ENCODE results near the gene PARD6B.
A peak's percentile ranks its signal among the peaks of the same experiment; 100 is the strongest.

The PARD6B gene

DNA sequence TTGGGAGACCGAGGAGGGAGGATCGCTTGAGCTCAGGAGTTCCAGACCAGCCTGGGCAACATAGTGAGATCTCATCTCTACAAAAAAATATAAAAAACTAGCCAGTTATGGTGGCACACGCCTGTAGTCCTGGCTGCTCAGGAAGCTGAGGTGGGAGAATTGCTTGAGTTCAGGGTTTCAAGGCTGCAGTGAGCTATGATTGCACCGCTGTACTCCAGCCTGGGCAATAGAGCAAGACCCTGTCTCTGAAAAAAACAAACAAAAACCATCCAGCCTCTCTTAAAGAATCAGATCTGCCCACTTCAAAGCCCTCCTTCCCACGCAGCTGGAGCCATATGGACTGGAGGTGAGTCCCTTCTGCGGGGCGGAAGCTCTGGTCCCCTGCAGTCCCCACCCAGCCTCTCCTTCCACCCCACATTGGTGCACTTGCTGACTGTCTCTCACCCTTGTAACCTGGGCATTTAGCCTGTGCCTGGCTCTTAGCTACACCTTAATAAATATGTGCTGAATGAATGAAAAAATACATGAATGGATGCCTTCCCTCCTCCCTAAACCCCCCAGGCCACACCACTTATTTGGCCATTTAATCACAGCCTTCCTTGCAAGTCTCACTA lies 7.2 kb upstream of the PARD6B start:
- no peak for DNase-seq (ENCODE audit: low spot score)

DNA sequence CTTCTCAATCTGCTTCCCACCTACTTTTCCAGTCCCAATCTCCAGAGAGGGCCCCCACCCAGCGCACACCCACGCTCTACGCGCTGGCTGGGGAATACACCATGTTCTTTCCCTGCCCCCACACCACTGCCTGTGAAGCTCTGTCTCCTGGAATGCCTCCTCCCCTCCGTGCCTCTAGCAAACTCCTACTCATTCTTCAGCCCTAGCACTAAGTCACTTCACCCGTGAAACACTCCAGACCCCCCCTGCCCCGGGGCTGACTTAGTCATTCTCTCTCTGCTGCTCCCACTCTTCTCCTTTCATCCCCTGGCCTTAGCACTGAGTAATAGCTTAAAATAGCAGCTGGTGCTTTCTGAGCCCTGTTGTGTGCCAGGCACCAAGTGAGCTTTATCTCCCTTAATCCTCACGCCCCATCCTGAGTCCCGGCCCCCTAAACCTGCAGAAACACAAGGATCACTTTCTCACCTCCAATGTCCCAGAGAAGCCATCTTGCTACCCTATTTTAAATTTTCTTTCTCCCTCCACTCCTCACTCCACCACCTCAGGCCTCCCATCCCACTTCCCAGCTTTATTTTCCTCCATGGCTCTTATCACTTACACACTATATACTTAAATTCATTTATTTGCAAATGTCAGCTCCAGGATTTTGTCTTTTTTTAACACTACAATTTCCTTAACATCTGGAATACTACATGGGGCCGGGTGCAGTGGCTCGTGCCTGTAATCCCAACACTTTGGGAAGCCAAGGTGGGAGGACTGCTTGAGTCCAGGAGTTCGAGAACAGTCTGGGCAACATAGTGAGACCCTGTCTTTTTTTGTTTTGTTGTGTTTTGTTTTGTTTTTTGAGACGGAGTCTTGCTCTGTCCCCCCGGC lies 6.3 kb upstream of the PARD6B start:
- peak; percentile 78 for DNase-seq (ENCODE audit: low spot score)

DNA sequence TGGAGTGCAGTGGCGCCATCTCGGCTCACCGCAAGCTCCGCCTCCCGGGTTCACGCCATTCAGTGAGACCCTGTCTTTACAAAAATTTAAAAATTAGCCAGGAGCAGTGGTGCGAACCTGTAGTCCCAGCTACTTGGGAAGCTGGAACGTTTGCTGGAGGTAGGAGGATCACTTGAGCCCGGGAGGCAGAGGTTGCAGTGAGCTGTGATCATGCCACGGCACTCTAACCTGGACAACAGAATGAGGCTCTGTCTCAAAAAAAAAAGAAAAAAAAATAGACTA lies 5.7 kb upstream of the PARD6B start:
- DNase-seq (ENCODE audit: low spot score) = no peak

DNA sequence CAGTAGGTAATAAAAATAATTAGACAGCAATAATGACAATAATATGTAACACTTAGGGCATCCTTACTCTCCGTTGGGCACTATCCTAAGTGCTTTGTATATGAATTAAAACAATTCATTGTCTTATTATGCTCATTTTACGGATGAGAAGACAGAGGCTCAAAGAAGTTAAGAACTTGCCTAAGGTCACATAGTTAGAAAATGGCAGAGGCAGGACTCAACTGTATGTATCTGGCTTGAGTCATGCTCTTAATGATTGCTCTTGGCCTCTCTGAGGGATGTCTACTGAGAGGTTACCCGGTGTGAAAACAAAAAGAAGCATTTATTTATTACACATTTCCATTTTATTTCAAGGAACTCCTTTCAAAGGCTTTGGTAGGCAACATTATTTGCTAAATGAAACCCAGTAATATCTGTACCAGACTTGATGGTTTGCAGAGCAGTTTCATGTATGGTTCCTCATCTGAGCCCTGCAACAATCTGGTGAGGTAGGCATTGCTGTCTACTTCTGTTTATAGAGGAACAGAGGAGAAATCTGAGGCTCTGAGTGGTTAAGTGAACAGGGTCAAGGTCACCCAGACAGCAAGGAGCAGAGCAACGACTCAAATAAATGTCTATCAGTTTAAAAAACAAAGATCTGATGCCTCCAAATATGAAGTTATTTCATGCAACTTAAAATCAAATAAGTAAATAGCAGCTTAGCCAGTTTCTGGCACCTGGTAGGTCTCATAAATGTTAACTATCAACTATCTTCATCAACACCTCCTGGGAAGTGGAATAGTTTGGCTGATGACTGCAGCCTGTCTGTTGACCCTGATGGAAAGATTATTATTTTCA lies 4.2 kb upstream of the PARD6B start:
- DNase-seq (ENCODE audit: low spot score) = no peak

DNA sequence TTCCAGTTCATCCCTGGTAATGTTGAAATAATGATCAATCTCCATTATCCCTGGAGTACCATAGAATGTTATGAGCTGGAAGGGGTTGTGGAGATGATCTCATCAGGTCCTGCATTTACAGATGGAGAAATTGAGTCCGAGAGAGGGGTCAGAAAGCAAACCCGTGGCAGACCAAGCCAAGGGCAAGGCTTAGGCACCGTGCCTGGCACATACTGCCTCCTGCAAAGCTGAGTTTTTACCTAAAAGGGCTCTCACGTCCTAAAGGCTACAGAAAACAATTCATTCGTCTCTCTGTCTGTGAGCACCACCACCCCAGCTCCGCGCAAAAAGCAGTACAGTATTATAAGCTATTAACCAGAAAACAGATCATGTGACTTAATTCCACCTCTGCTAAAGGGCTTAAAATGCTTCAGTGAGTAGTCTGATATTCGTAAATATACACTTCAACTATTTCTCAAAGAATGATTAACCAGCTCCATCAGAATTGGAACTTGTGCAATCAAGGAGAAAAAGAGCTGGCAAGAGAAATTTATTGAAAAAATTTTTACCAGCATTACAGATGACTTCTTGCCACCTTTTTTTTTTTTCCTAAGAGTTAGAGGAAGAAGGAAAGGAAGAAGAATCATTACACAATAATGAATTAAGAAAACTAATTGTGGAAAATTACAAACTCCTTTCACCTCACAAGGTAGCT lies 3.4 kb upstream of the PARD6B start:
- DNase-seq (ENCODE audit: low spot score) = no peak

DNA sequence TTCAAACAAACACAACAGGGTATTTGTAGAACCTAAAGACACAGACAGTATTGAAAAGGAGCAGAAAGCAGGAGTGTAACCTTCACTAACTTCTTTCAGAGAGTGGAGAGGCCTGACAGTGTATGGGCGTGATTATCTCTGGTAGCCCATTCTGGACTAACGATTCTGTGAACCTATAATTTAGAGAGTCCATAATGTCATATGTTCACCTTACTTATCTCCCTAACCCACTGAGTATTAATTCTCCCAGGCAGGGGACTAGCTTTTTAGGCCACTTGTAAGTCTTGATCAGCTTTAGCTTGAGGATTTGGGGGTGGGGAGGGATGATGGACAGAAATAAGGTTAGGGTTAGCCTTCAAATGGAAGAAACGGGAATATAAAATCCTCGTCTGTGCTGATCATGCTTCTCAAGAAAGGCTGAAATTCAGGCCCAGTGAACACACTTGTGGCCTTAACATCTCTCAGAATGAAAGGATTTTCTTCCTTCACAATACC lies 2.8 kb upstream of the PARD6B start:
- DNase-seq (ENCODE audit: low spot score) = no peak

DNA sequence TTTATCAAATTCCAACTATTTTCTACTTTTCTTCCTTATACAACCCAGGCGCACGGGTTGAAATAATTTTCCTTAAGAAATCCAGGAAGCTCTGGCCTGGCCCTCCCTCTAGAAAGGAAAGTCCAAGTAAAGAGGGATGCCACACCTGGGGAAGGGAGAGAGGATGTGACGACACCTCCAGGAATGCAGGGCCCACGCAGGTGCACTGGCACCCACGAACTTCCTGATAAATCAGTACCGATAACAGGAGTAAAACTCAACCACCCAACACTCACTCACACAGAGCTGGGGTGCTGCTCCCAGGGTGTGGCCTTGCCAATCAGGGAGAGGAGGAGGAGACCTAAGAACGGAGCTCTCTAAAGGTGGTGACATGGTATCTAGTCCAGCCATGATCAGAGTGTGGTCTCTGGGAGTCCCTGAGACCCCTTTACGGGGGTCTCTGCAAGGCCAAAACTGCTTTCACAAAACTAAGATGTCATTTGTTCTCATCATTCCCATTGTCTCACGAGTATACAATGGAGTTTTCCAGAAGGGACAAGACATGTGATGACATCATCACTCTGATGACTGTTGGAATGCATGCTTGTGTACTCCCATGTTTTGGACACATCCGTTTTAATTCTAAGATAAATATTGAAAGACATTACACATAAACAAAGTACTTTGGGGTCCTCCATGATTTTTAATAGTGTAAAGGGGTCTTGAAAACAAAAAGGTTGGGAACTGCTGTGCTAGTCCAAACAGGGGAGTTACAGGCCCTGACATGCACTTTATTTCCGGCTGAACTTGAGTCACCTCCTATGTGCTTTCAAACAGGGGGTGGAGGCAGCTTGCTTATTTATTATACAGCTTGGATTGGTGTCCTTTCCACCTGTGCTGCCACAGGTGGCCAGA lies 2.2 kb upstream of the PARD6B start:
- peak; percentile 64 for DNase-seq (ENCODE audit: low spot score)

DNA sequence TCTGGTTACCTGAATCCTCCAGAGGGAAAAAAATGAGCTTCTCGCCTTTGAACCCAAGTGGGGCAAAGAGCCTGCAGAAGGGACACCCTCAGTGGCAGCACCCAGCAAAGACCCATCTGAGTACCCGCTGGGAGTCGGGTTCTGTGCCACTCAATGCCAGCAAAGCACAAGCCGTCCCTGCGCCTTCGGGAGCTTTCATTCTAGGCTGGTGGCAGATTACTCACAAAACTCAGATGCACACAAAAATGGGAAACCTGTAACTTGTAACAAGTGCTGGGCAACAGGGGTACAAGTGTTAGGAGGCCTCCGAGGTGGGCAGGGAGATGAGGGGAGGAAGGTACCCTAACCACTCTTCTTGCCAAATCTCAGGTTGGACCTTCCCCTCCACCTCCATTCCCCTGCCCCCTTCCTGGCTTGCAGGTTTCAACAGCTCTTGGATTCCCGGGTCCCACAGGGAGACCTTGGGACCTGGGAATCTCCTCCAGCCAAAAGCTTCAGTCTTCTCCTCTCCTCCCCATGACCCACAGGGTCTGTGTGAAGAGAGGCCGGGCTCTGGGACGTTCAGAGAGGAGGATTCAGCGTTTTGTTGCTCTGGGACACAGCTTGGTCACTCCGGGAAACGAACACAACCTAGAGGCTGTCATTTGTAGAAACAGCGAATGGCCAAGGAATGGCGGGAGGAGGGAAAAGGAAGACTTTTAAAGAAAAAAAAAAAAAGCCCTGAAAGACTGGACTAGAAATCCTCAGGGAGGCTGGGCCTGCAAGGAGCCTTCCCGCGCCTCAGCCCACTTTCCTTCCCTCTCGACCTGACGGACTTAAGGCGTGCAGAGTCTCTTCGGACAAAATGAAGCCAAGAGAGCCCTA lies 1.2 kb upstream of the PARD6B start:
- DNase-seq (ENCODE audit: low spot score) = peak; percentile 82

DNA sequence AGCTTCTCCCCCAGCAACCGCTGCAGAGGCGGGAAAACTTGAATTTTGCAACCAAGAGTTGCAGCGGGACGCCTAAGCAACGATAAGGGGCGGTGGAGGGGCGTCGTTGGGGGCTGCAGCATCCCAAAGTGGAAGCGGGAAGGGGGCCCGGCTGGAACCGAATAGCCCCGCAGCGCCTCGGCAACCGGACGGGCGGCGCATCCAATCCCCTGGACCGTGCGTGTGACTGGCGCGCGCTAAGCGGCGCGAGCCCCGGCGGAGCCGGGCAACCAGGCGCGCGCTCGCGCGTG lies 670 bp upstream of the PARD6B start:
- no peak for DNase-seq (ENCODE audit: low spot score)

DNA sequence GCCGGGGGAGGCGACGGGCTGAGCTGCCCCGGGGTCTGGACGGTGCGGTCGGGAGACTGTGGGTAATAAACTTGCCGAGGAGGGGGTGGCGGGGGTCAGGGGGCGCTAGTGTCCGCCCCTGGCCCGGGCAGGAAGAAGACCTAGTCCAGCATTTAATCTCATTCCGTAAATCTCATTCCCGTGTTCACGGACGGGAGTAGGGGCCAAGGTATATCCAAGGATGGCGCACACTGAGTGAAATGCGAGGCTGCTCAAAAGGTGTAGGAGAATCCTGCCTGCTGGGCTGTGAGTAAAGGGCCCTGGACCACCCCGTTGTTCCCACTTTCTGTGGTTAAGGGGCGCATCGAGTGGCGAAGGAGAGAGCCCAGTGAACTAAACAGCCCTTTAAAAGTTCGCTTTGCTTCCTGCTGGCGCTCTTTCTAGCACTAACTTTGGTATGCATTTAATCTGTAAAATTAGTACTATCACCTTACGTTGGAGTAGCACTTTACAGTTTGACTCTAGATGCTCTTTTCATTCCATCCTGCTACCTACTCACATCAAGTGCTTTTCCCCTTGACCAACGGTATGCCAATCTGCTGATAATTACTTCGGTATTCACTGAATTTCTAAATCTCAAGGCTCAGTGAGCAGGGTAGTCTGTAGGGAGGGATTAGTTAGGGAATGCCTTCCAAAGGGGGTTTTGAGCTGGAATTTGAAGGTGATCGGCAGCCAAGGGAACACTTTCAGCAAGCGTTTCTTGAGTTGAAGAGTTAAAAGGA lies 730 bp downstream of the PARD6B start:
- DNase-seq (ENCODE audit: low spot score) = peak; percentile 77

DNA sequence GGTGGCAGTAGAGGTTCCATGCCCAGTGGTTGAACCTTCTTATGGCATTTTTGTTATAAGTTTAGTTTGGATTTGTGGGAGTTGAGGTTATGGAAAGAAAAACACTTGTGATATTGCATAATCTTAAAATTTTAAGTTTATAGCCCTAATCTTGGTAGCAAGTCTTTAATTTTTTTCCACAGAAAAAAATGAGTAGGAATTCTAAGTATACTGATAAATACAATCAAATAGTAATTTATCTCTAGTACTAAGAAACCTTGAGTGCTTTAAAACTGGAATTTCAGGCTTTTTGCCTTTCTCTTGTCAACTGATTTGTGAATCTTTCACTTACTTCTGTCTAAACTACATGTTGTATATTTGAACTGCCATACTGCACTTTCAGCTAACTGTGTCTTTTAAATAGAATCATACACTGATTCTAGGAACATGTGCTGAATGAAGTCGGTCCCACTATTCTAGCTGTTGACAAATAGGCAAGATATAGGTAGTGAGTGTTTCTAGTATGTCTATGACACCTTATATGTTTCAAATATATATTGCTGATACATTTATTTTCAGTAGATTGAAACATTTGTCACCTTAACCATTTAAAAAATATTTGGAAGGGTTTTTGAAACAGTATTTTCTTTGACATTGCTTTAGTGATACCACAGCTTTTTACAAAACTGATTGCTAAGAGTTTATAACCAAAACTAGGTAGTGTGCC lies 2.4 kb downstream of the PARD6B start:
- no peak for DNase-seq (ENCODE audit: low spot score)

DNA sequence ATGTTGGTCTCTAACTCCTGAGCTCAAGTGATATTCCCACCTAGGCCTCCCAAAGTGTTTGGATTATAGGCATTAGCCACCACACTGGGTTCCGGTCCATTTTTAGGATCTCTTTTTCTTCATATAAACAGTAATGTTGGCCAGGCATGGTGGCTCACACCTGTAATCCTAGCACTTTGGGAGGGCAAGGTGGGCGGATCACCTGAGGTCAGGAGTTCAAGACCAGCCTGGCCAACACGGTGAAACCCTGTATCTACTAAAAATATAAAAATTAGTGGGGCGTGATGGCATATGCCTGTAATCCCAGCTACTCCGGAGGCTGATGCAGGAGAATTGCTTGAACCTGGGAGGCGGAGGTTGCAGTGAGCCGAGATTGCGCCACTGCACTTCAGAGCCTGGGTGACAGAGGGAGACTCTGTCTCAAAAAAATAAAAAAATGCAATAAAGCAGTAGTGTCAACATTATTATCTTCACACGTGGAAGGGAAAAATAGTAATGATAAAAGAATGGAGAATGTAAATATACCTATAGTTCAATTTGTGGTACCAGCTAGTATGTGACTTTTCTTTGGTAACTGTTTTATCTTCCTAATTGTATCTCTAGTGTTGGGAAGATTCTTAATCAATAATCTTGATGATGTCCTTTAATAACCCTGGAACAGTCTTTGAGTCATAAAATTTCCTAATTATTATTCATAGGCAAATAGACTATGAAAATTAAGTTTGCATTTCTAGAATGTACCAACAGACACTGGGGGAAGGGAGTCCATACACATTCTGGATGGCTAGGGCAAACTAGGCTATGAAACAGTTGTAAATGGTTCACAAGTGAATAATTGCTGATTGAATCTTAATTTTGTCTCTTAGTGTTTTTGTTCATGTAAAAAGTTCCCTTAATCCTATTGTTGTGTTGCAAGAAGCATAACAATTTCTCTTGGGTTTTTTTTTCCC lies 3.6 kb downstream of the PARD6B start:
- no peak for DNase-seq (ENCODE audit: low spot score)

DNA sequence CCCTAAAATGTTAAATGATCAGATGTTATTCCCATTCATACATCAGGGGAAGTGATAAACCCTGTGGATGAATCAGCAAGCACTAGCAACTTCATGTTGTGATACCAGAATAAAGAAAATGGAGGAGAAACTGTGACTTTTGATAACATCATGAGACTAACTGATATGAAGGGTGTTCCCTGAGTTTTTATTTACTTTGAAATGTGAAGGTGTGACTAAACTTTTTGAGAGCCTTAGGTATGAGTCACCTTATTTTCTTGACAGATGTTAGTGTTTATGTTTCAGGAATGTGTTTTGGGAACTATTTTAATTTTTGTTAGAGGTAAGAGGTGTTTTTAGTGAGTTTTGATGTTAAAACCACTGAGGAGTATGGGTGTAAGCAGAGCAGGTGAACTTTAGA lies 4.4 kb downstream of the PARD6B start:
- DNase-seq (ENCODE audit: low spot score) = no peak

DNA sequence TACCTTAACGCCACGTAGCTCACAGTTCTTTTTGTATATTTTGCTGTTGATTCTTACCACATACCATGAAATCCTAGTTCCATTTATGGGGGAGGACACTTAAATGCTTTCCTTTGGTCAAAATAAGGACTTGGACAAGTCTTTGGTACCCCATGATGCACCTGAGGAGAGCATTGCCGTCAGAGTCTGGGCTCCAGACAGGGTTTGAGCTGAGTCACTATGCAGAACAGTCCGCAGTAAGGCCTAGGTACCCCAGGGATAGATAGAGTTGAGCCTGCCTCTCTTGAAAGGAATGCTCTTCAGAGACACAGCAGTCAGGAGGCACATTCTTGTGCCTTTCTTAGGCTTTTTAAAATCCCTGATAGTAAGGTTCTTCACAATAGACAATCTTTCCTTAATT lies 6.0 kb downstream of the PARD6B start:
- DNase-seq (ENCODE audit: low spot score) = no peak

DNA sequence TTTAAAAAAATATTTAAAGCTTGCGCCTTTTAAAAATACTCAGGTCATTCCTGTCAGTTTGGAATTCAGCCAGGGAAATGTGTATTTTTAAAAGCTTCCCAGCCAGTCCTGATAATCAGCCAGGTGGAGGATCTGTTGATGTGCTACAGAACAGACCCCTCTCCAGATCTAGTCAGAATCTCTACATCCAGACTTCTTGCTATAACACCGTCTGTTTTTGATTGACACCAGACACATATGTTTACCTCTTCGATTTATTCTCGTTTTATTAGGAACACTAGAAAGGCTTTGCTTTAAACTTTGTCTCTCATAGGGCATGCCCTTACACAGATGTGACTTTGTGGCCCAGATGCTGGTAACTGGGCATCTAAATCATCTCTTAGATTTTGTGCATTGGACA lies 11.7 kb downstream of the PARD6B start:
- DNase-seq (ENCODE audit: low spot score) = no peak

DNA sequence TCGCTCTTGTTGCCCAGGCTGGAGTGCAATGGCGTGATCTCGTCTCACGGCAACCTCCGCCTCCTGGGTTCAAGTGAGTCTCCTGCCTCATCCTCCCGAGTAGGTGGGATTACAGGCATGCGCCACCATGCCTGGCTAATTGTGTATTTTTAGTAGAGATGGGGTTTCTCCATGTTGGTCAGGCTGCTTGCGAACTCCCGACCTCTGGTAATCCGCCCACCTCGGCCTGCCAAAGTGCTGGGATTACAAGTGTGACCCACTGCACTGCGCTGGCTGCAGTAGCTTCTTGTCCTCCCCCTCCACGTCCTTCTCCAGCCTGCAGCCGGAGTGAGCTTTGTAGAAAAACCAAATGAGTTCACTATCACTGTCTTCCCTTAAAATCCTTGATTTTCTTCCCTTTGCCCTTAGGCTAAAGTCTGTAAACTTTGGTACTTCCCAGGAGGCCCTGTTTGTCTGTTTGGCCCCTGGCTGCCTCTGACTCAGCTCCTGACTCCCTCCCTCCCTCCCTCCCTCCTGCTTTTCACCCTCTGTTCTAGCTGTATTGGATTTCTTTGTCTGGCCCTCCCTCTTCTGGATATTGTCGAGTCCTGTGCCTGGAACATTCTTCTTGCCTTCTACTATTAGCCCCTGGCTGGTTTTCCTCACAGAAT lies 12.9 kb downstream of the PARD6B start:
- DNase-seq (ENCODE audit: low spot score) = peak; percentile 99

DNA sequence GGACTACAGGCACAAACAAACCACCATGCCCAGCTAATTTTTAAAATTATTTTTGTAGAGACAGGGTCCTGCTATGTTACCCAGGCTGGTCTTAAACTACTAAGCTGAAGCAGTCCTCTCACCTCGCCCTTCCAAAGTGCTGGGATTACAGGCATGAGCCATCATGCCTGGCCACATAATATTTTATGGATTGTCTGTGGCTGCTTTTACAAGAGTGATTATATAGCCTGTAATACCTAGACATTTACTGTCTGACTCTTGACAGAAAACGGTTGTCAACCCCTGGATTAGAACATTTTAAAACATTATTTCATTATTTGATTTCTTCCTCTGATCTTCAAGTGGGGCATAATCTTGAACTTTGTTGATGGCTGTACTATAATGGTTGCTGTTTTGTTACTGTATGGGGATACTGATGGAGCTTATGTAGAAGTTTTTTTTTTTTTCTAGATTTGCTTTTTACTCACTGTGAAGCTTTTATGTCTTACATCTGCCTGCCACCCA lies 14.3 kb downstream of the PARD6B start:
- DNase-seq (ENCODE audit: low spot score) = no peak

Measured in HuH-7.5 (cell line).